ENCODE results near the gene DSCAML1. TPM values are rescaled to one million over a fixed set of nuclear protein-coding genes. Genes with fewer than 3 reads are reported as not detected.

DSCAML1 gene
- total RNA-seq, 6 experiments from 2014 or later = not detected

DNA sequence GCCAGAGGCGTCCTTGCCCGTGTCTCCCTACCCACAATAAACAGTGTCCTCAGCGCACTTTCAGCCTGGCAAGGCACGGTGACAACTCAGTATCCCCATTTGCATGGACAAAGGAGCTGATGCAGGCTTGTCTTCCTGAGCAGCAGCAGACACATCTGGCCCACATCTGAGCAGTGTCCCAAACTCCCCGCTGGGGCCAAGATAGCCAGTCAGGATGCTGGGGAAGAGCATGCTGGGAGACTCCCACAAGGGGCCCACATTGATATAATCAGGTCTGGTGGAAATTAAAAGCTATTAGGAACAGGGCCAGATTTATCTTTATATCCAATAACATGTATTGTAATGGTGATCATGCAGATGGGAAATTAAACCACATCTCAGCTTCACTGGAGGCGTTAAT, 24.7 kb downstream of the DSCAML1 start:
- H3K27me3 Mint-ChIP-seq (ENCODE audit: insufficient read depth) = peaks cover 27% of the 10 kb centered on the region
- DNase-seq = no peak
- no peaks in the 10 kb centered on the region for H3K36me3 Mint-ChIP-seq (ENCODE audit: low read depth)
- H3K4me3 Mint-ChIP-seq = no peak overlapping the region
- no peaks in the 10 kb centered on the region for H3K4me1 Mint-ChIP-seq (ENCODE audit: low read depth)
- TF ChIP-seq, protein P1, sequence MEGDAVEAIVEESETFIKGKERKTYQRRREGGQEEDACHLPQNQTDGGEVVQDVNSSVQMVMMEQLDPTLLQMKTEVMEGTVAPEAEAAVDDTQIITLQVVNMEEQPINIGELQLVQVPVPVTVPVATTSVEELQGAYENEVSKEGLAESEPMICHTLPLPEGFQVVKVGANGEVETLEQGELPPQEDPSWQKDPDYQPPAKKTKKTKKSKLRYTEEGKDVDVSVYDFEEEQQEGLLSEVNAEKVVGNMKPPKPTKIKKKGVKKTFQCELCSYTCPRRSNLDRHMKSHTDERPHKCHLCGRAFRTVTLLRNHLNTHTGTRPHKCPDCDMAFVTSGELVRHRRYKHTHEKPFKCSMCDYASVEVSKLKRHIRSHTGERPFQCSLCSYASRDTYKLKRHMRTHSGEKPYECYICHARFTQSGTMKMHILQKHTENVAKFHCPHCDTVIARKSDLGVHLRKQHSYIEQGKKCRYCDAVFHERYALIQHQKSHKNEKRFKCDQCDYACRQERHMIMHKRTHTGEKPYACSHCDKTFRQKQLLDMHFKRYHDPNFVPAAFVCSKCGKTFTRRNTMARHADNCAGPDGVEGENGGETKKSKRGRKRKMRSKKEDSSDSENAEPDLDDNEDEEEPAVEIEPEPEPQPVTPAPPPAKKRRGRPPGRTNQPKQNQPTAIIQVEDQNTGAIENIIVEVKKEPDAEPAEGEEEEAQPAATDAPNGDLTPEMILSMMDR (IDR thresholded peaks at IDR 0.05) = no peak
- H3K27ac Mint-ChIP-seq = no peak overlapping the region
- H3K9me3 Mint-ChIP-seq = no peaks in the 10 kb centered on the region

DNA sequence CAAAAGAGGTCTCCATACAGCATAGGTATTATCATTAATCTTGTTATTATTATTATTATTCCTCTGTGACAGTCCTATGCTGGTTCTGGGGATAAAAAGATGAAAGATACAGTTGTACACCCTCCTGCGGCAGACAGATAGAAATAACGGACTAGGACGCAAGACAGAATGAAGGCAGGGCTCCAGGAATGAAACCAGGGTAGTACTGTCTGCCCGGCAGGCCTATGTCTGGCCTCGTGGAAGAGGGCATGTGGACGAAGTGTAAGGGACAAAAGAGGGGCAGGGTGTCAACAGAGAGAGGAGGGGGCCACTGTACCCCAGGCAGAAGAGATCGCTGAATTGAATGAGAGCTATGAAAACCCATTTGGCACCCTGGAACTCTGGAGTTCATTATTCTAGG, 25.2 kb downstream of the DSCAML1 start:
- no peaks in the 10 kb centered on the region for H3K4me1 Mint-ChIP-seq (ENCODE audit: low read depth)
- no peak overlapping the region for H3K4me3 Mint-ChIP-seq
- no peaks in the 10 kb centered on the region for H3K9me3 Mint-ChIP-seq
- no peaks in the 10 kb centered on the region for H3K36me3 Mint-ChIP-seq (ENCODE audit: low read depth)
- DNase-seq = no peak
- peaks cover 33% of the 10 kb centered on the region for H3K27me3 Mint-ChIP-seq (ENCODE audit: insufficient read depth)
- no peak overlapping the region for H3K27ac Mint-ChIP-seq
- TF ChIP-seq, protein P1 (IDR thresholded peaks at IDR 0.05) = no peak

DNA sequence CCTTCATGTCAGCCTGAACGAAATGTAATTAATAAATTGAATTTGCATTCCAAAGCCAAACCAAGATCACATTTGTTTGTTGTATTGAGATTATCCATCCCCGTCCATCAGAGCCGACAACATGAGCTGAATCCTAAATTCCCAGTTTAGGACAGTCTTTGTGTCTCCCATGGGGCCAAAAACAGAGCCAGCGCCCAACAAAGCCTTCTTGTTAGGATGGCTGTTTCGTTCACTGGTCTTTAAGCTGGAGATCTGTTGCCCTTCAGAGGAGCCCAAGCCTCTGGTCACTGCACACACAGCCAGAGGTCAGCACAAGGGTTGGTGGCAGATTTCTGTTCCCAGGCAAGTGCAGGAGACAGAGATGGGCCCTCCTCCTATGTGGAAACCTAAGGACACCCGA, 25.8 kb downstream of the DSCAML1 start:
- Mint-ChIP-seq H3K27ac (no peak overlapping the region), H3K4me3 (no peak overlapping the region), H3K27me3 (ENCODE audit: insufficient read depth) (peaks cover 38% of the 10 kb centered on the region), H3K36me3 (ENCODE audit: low read depth) (no peaks in the 10 kb centered on the region), H3K9me3 (no peaks in the 10 kb centered on the region), H3K4me1 (ENCODE audit: low read depth) (no peaks in the 10 kb centered on the region)
- TF ChIP-seq, protein P1 (IDR thresholded peaks at IDR 0.05) = no peak
- no peak for DNase-seq

DNA sequence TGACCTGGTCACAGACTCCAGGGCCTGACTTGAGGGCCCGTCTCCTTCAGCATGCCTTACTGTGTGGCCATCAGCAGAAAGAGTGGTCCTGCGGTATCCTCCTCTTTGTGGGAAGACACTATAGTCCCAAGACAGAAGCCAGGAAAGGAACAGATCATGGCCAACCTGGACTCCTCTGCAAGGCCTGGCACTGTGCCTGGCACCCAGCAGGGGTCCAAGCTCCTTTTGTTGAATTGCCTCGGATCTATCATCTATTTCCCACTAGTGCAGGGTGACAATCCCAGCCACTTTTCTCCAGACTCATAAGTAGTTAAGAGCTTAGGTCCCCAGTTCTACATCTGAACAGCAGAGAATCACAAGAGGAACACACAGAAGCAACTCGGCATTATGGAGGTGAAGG, 27.0 kb downstream of the DSCAML1 start:
- H3K27me3 Mint-ChIP-seq (ENCODE audit: insufficient read depth) = peaks cover 41% of the 10 kb centered on the region
- no peaks in the 10 kb centered on the region for H3K9me3 Mint-ChIP-seq
- H3K27ac Mint-ChIP-seq = no peak overlapping the region
- H3K4me3 Mint-ChIP-seq = no peak overlapping the region
- TF ChIP-seq, protein P1 (IDR thresholded peaks at IDR 0.05) = no peak
- H3K36me3 Mint-ChIP-seq (ENCODE audit: low read depth) = no peaks in the 10 kb centered on the region
- no peaks in the 10 kb centered on the region for H3K4me1 Mint-ChIP-seq (ENCODE audit: low read depth)
- no peak for DNase-seq

DNA sequence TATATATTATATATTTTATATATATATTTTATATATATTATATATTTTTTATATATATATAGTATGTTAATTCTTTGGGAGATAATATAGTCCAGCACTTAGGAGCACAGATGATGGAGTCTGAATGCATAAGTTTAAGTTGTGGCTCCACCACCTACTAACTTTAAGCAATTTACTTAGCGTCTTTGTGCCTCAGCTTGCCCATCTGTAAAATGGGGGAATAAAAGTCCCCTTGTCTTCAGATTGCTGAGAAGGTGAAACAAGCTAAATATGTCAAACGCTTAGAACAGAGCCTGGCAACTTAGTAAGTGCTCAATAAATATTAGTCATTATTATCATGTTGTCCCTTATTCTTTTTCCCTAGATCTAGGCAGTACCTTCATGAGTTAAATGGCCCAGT, 27.5 kb downstream of the DSCAML1 start:
- Mint-ChIP-seq H3K27ac (no peak overlapping the region), H3K4me1 (ENCODE audit: low read depth) (no peaks in the 10 kb centered on the region), H3K9me3 (no peaks in the 10 kb centered on the region), H3K4me3 (no peak overlapping the region), H3K36me3 (ENCODE audit: low read depth) (no peaks in the 10 kb centered on the region), H3K27me3 (ENCODE audit: insufficient read depth) (peaks cover 39% of the 10 kb centered on the region)
- no peak for DNase-seq
- TF ChIP-seq, protein P1 (IDR thresholded peaks at IDR 0.05) = no peak

DNA sequence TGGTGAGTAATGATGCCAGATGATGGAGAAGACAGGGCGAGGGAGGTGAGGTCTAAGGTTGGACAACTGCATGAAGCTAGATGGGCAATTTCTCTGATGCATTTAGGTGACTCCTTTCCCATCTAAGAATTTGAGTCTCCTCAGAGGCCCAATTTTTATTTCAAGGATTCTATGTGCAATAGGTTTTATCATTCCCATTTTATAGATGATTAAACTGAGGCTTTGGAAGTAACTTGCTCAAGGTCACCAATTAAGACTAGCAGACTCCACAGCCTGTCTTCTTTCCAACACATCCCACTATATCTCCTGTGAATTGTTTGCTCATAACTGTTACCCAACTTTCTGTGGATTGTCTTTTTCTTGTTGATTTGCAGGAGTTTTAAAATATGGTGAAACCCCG, 28.5 kb downstream of the DSCAML1 start:
- no peak for DNase-seq
- Mint-ChIP-seq H3K9me3 (no peaks in the 10 kb centered on the region), H3K4me1 (ENCODE audit: low read depth) (no peaks in the 10 kb centered on the region), H3K27me3 (ENCODE audit: insufficient read depth) (peaks cover 42% of the 10 kb centered on the region), H3K4me3 (no peak overlapping the region), H3K27ac (no peak overlapping the region), H3K36me3 (ENCODE audit: low read depth) (no peaks in the 10 kb centered on the region)
- TF ChIP-seq, protein P1 (IDR thresholded peaks at IDR 0.05) = no peak
